Neural progenitor cell (in vitro differentiated cells): Measurements from ENCODE around the gene CWF19L1. TPM values are rescaled to one million over a fixed set of nuclear protein-coding genes. Genes with fewer than 3 reads are reported as not detected.

Experiments
- DNase-seq: peaks from one replicate; pipeline ENCODE4 v3.0.0-alpha.2; 2016; ENCODE audit warnings: low spot score
- H2AFZ ChIP-seq: fragments of 200-600 bp; sonication (generic); replicated peaks from 2 replicates; pipeline ENCODE4 v1.6.1; 2016; ENCODE audit warnings: antibody characterized with exemption
- H3F3A ChIP-seq: fragments of 200-600 bp; sonication (generic); 2 replicates; pipeline ENCODE4 v1.6.1; 2016; ENCODE audit warnings: antibody characterized with exemption, low read depth
- H3K27ac ChIP-seq: fragments of 200-600 bp; sonication (generic); 2 replicates; pipeline ENCODE4 v1.5.1; 2016; ENCODE audit warnings: mild to moderate bottlenecking
- H3K27me3 ChIP-seq: fragments of 200-600 bp; sonication (generic); 2 replicates; pipeline ENCODE4 v1.6.1; 2016; ENCODE audit warnings: mild to moderate bottlenecking, moderate library complexity
- H3K36me3 ChIP-seq: fragments of 200-600 bp; sonication (generic); 2 replicates; pipeline ENCODE4 v1.5.1; 2016
- H3K4me1 ChIP-seq: fragments of 200-600 bp; sonication (generic); 2 replicates; pipeline ENCODE4 v1.6.1; 2016; ENCODE audit warnings: mixed run types
- H3K4me2 ChIP-seq: fragments of 200-600 bp; sonication (generic); 2 replicates; pipeline ENCODE4 v1.6.1; 2016
- H3K4me3 ChIP-seq: fragments of 200-600 bp; sonication (generic); 2 replicates; pipeline ENCODE4 v1.5.1; 2016
- H3K79me2 ChIP-seq: fragments of 200-600 bp; sonication (generic); 2 replicates; pipeline ENCODE4 v1.6.1; 2016; ENCODE audit warnings: low read depth
- H3K9ac ChIP-seq: fragments of 200-600 bp; sonication (generic); 2 replicates; pipeline ENCODE4 v1.6.1; 2016
- H3K9me3 ChIP-seq: fragments of 200-600 bp; sonication (generic); 2 replicates; pipeline ENCODE4 v1.5.1; 2016; ENCODE audit warnings: low read depth
- H4K20me1 ChIP-seq: fragments of 200-600 bp; sonication (generic); 2 replicates; pipeline ENCODE4 v1.6.1; 2016; ENCODE audit warnings: low read depth
- H3K27ac Mint-ChIP-seq: 3 replicates; pipeline ENCODE4 v1.8.0; 2021; ENCODE audit warnings: mixed read lengths
- H3K27me3 Mint-ChIP-seq: 2 replicates; pipeline ENCODE4 v1.8.0; 2022; ENCODE audit warnings: low read depth, mild to moderate bottlenecking, inconsistent platforms, moderate library complexity, mixed read lengths; ENCODE audit not compliant: insufficient read depth
- H3K36me3 Mint-ChIP-seq: 3 replicates; pipeline ENCODE4 v1.8.0; 2021; ENCODE audit warnings: mixed read lengths
- H3K4me1 Mint-ChIP-seq: 3 replicates; pipeline ENCODE4 v1.8.0; 2021; ENCODE audit warnings: mixed read lengths
- H3K4me3 Mint-ChIP-seq: 3 replicates; pipeline ENCODE4 v1.8.0; 2021; ENCODE audit warnings: mild to moderate bottlenecking, moderate library complexity, mixed read lengths
- H3K9me3 Mint-ChIP-seq: 3 replicates; pipeline ENCODE4 v1.8.0; 2020; ENCODE audit warnings: mixed read lengths
- CTCF ChIP-seq: fragments of 200-600 bp; sonication (generic); IDR thresholded peaks from 2 replicates; pipeline ENCODE4 v1.5.1; 2017; ENCODE audit warnings: antibody characterized with exemption, mild to moderate bottlenecking
- EZH2 ChIP-seq: fragments of 200-600 bp; sonication (generic); IDR thresholded peaks from 2 replicates; pipeline ENCODE4 v1.6.1; 2017; ENCODE audit warnings: antibody characterized with exemption, mild to moderate bottlenecking, moderate library complexity
- EZH2phosphoT487 ChIP-seq: fragments of 200-600 bp; sonication (generic); IDR thresholded peaks from 2 replicates; pipeline ENCODE4 v1.6.1; 2017; ENCODE audit warnings: antibody characterized with exemption
- total RNA-seq: library from RNA; depleted of rRNA; stranded (reverse); fragments of >200 nt; gene quantifications from 2 replicates; pipeline ENCODE4 v1.2.3, GENCODE V29; 2015; ENCODE audit warnings: low replicate concordance

Gene CWF19L1
- total RNA-seq, 1 donor from 2014 or later: 35.5 TPM

DNA sequence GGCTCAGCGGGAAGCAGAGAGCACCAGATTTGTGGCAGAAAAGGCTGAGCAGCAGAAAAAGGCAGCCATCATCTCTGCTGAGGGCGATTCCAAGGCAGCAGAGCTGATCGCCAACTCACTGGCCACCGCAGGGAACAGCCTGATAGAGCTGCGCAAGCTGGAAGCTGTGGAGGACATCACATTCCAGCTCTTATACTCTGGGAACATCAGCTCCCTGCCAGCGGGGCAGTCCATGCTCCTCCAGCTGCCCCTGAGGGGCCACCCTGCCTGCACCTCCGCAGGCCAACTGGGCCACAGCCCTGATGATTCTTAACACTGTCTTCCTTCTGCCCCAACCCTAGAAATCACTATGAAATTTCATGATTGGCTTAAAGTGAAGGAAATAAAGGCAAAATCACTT, 18.6 kb downstream of the CWF19L1 start:
- H3K4me1 Mint-ChIP-seq: no peaks in the 10 kb centered on the region
- H3K9me3 ChIP-seq: no peaks in the 10 kb centered on the region
- no peak overlapping the region for H2AFZ ChIP-seq
- no peak overlapping the region for H3K4me3 ChIP-seq
- H3K9me3 Mint-ChIP-seq: no peaks in the 10 kb centered on the region
- H3K4me3 Mint-ChIP-seq: no peak overlapping the region
- TF ChIP-seq EZH2 (no peak), CTCF (no peak), EZH2phosphoT487 (no peak)
- H3K36me3 Mint-ChIP-seq: peaks cover 9% of the 10 kb centered on the region
- no peak overlapping the region for H3K27ac ChIP-seq
- H3K27me3 Mint-ChIP-seq: no peaks in the 10 kb centered on the region
- H3F3A ChIP-seq: no peaks in the 10 kb centered on the region
- no peak overlapping the region for H3K9ac ChIP-seq
- DNase-seq: no peak
- no peaks in the 10 kb centered on the region for H3K36me3 ChIP-seq
- no peaks in the 10 kb centered on the region for H3K79me2 ChIP-seq
- H3K4me1 ChIP-seq: no peaks in the 10 kb centered on the region
- no peaks in the 10 kb centered on the region for H3K27me3 ChIP-seq
- no peak overlapping the region for H3K27ac Mint-ChIP-seq
- no peak overlapping the region for H3K4me2 ChIP-seq
- no peaks in the 10 kb centered on the region for H4K20me1 ChIP-seq

GRCh38 chr10:100245484-100246220, 21.8 kb downstream of the CWF19L1 start:
- no peak for TF ChIP-seq CTCF
- TF ChIP-seq EZH2phosphoT487: no peak
- TF ChIP-seq EZH2: no peak
- no peaks in the 10 kb centered on the region for H3K79me2 ChIP-seq
- H3K27ac ChIP-seq: no peak overlapping the region
- H3K4me3 ChIP-seq: no peak overlapping the region
- Mint-ChIP-seq H3K4me3 (no peak overlapping the region), H3K27me3 (no peaks in the 10 kb centered on the region), H3K9me3 (no peaks in the 10 kb centered on the region), H3K36me3 (peaks cover 7% of the 10 kb centered on the region), H3K27ac (no peak overlapping the region), H3K4me1 (no peaks in the 10 kb centered on the region)
- H3K4me2 ChIP-seq: no peak overlapping the region
- no peaks in the 10 kb centered on the region for H3K27me3 ChIP-seq
- no peak overlapping the region for H2AFZ ChIP-seq
- no peaks in the 10 kb centered on the region for H3F3A ChIP-seq
- no peaks in the 10 kb centered on the region for H3K9me3 ChIP-seq
- H3K9ac ChIP-seq: no peak overlapping the region
- no peaks in the 10 kb centered on the region for H3K36me3 ChIP-seq
- no peaks in the 10 kb centered on the region for H3K4me1 ChIP-seq
- no peak for DNase-seq
- H4K20me1 ChIP-seq: no peaks in the 10 kb centered on the region

GRCh38 chr10:100239851-100240250, 27.6 kb downstream of the CWF19L1 start:
- H2AFZ ChIP-seq: no peak overlapping the region
- no peaks in the 10 kb centered on the region for H3K79me2 ChIP-seq
- H3K27ac ChIP-seq: no peak overlapping the region
- peaks cover 4% of the 10 kb centered on the region for H4K20me1 ChIP-seq
- H3K9ac ChIP-seq: no peak overlapping the region
- no peaks in the 10 kb centered on the region for H3K9me3 Mint-ChIP-seq
- H3K27me3 ChIP-seq: no peaks in the 10 kb centered on the region
- H3K36me3 ChIP-seq: peaks cover 3% of the 10 kb centered on the region
- no peaks in the 10 kb centered on the region for H3F3A ChIP-seq
- no peak overlapping the region for H3K4me2 ChIP-seq
- no peak for DNase-seq
- H3K9me3 ChIP-seq: no peaks in the 10 kb centered on the region
- no peak overlapping the region for H3K4me3 Mint-ChIP-seq
- no peak overlapping the region for H3K4me3 ChIP-seq
- no peak for TF ChIP-seq EZH2phosphoT487
- no peak for TF ChIP-seq EZH2
- TF ChIP-seq CTCF: no peak
- no peaks in the 10 kb centered on the region for H3K4me1 Mint-ChIP-seq
- H3K27ac Mint-ChIP-seq: no peak overlapping the region
- H3K36me3 Mint-ChIP-seq: peaks cover 13% of the 10 kb centered on the region
- no peaks in the 10 kb centered on the region for H3K27me3 Mint-ChIP-seq
- H3K4me1 ChIP-seq: no peaks in the 10 kb centered on the region
